Frontal cortex (tissue), 4 donors: ENCODE measurements around the gene OLA1. TPM values are rescaled to one million over a fixed set of nuclear protein-coding genes. Genes with fewer than 3 reads are reported as not detected.
A peak's percentile ranks its signal among the peaks of the same experiment; 100 is the strongest.

Source experiments
- DNase-seq, 2 donors: peaks; one replicate each; pipeline ENCODE4 v3.0.0; 2012; ENCODE audit warnings: low spot score in 2 of 2
- FAIRE-seq: peaks from 2 replicates; lab custom pipeline; 2012; peaks lifted over from hg19 to GRCh38; lab: Jason Lieb, UNC
- total RNA-seq: library from RNA; depleted of rRNA; stranded (reverse); fragments of >200 nt; gene quantifications from one replicate; pipeline ENCODE4 v1.2.3, GENCODE V29; 2014
- donor health status: control.
- donor health status: control.
- donor health status: control.

The OLA1 gene
- total RNA-seq, 1 donor from 2014 or later, result 114 TPM

- no peak for DNase-seq
- FAIRE-seq, result no peak
These were observed 173.5 kb downstream of the OLA1 start for GRCh38 chr2:174074831-174075230.

- DNase-seq, result no peak
- FAIRE-seq, result no peak
These were observed 175.5 kb downstream of the OLA1 start for GRCh38 chr2:174072857-174073256.

GRCh38 chr2:174072069-174072468, 176.3 kb downstream of the OLA1 start:
- no peak for FAIRE-seq

GRCh38 chr2:174071321-174071720, 177.0 kb downstream of the OLA1 start:
- DNase-seq (no peak), FAIRE-seq (no peak)

More at GRCh38 chr2:174072069-174072468, 176.3 kb downstream of the OLA1 start:
- DNase-seq, result no peak

- DNase-seq (no peak), FAIRE-seq (no peak)
These were observed 178.1 kb downstream of the OLA1 start for GRCh38 chr2:174070281-174070680.

GRCh38 chr2:174067815-174068214, 180.5 kb downstream of the OLA1 start:
- no peak for FAIRE-seq
- no peak for DNase-seq

DNA sequence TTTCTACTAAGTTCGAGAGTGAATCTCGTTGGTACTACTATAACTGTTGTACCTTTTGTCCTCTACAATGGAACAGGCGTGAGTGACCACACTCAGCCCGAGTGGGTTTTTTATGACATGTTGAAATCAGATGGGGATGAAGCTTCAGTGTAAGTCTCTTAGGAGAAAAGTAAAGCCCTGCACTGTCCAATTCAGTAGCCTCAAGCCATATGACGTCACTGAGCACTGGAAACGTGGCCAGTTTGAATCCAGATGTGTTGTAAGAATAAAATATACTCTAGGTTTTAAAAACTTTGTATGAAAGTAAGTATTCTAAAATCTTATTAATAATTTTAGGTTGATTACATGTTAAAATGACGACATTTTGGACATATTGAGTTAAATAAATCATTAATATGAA, 181.5 kb downstream of the OLA1 start:
- DNase-seq (no peak), FAIRE-seq (no peak)

- DNase-seq (no peak), FAIRE-seq (no peak)
These were observed 184.7 kb downstream of the OLA1 start for GRCh38 chr2:174063492-174064092.

GRCh38 chr2:174062934-174063333, 185.4 kb downstream of the OLA1 start:
- FAIRE-seq (no peak), DNase-seq (no peak)

DNA sequence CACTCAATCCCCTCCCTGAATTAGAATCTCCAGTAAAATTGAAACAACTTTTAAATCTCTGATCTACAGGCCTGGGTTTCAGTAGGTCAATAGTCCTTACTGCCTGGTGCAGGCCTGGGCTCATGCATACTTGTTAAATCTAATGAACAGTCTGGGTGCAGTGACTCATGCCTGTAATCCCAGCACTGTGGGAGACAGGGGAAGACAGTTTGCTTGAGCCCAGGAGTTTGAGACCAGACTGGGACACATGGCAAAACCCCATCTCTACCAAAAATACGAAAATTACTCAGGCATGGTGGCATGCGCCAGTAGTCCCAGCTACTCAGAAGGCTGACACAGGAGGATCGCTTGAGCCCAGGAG, 188.5 kb downstream of the OLA1 start:
- FAIRE-seq (no peak), DNase-seq (no peak)

DNA sequence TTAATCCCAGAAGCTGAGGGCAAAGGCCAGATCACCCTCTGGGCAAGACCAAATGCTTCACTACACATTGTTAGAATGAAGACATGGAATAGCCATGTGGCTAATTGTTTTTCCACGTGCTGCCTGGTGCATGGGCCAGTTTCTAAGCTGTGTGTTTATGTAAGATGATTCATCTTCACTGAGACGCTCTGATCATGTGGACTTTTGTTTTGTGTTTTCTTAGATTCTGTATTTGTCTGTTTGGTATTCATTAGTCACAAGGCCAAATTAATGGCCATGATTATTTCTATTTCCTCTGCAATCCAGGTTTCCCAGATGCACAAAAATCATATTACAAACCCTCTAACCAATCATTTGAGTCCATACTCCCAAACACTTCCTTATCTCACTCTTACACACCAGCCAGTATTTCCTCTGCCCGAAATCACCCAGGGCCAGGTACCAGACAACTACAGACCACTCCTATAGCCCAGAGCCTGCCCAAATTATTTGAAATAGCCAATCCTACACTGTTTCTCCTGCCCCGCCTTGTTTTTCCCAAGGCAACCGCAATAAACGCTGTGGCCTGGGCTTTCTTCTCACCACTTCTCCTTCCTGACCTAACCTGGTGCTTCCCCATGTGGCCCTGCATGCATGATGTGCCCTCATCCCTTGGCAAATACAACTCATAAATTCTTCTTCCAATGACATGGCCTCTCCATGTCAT, 189.0 kb downstream of the OLA1 start:
- FAIRE-seq, result no peak
- DNase-seq, result no peak

DNA sequence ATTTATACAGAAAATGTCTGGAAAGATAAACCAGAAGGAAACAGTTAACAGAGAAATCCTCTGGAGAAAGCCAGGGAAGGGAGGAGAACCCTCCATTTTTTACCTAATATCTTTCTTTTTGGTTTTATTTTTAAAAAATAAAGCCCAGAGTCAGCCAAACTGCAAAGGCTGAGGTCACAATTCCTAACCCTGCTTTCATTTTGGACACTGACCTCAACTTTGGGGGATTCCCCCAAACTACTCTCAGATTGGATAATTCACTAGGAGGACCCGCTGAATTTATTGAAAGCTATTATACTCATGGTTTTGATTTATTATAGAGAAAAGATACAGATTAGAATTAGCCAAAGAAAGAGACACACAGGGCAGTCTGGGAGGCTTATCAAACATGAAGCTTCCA, 189.9 kb downstream of the OLA1 start:
- DNase-seq (no peak), FAIRE-seq (no peak)

DNA sequence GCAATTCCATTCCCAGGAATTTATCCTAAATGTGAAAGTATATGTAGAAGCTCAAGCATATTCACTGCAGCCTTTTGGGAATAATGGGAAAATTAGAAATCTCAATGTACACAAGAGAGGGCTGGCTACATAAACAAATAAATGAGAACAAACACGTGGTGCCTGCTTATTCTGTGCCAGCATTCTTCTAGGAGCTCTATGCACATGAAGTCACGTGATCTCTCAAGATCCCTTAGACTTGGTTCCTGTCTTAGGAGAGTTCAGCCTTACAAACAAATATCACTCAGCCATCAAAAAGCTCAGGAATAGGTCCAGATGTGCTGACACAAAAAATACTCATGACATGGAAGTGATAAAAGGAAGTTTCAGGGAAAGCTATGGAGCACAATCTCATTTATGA, 190.3 kb downstream of the OLA1 start:
- FAIRE-seq (no peak), DNase-seq (no peak)

DNA sequence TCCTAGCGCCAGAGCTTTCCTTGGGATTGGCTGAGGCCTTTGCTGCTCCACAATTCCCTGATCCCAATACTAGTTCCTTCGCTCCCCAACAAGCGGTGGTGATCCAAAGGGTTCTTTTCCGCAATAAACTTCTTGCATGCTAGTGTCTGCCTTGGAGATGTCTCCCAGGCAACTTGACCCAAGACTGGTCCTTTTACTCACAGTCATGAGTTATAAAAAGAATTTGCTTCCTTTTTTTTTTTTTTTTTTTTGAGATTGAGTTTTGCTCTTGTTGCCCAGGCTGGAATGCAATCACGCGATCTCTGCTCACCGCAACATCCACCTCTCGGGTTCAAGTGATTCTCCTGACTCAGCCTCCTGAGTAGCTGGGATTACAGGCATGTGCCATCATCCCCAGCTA, 193.4 kb downstream of the OLA1 start:
- FAIRE-seq (no peak), DNase-seq (no peak)

GRCh38 chr2:174053355-174054151, 194.8 kb downstream of the OLA1 start:
- DNase-seq (no peak), FAIRE-seq (no peak)

- no peak for DNase-seq
- FAIRE-seq, result no peak
These were observed 195.8 kb downstream of the OLA1 start for GRCh38 chr2:174052584-174052976.

DNA sequence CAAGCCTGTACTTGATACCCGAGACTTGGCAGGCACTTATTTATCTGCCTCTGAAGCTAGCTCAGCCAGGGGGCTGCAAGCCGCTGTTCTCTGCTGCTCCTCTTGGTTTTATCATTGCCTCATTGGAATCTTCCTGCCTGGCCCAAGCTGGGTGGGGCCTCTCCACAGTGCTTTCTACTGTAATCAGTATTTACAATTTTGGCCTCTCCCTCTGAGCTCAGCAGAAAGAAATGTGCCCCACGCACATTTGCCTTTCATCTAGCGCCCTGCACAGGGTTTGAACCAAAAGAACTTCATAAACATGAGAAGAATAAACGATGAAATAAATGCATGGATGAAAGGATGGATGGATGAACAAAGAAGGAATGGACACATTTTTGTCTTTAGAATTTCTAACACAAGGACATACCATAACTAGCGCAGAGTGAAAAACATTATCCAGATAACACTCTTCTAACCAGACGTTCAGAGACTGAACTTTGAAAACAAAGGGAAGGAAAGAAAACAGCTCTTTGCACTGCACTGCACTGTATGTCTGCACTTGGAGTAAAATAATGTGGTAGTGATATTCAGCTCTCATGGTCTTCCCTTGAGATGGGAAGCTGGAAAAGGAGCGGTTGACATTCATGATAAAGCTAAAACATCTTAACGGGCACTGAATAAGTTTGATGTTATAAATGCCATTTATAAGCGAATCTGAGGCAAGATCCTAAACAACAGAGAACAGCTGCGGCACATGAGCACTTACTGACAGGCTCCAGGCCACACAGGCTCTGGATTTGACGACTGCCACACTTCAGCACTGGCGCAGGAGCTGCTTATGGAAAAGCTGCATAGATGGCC, 196.4 kb downstream of the OLA1 start:
- FAIRE-seq (no peak), DNase-seq (no peak)

DNA sequence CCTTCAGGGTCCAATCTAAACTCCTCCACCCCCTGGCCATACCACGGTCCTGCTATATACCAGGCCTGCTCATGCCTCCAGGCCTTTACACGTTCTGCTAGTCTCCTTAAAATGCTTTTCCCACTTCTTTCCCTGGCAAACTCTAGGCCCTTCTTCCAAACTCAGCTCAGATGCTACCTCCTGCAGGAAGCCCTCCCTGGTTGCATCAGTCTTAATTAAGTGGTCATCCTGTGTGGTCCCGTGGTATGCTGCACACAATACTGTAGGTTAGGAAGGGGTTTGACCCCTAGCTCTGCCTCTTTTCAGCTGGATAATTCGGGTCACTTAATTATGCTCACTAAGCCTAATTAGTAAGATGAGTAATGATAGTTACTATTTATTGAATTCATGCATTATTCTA, 197.3 kb downstream of the OLA1 start:
- DNase-seq (no peak), FAIRE-seq (no peak)

- DNase-seq (no peak), FAIRE-seq (no peak)
These were observed 198.4 kb downstream of the OLA1 start for GRCh38 chr2:174049895-174050294.

DNA sequence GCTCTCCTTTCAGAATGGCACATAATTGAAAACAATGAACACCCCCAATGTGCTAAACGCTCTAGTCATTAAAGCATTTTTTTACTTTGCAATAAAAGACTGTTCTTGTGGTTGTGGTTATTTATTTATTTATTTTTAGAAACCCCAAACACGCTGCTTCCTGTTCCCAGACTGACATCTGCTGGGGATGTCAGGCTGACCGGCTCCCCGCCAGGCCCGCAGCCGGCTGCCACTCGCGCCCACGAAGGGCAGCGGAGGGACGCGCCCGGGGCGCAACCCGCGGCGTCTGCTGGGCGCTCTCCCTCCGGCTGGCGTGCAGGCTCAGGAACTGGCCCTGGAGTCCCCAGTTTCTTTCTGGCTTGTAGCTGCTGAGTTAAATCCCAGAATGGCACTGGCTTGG, 200.1 kb downstream of the OLA1 start:
- peak in 1 of 2 donors; percentile 38 for DNase-seq
- FAIRE-seq, result no peak
